ENCODE results near the gene GTF2A1. TPM values are rescaled to one million over a fixed set of nuclear protein-coding genes. Genes with fewer than 3 reads are reported as not detected.
A peak's percentile ranks its signal among the peaks of the same experiment; 100 is the strongest.
"Not testable (repeated sequence)": the region's sequence is repeated elsewhere in the genome, so short reads cannot be mapped to it uniquely, and the experiment has no call there.

The GTF2A1 gene
- total RNA-seq, 4 donors from 2014 or later = 27.7 to 50.0 (median 35.6) TPM

DNA sequence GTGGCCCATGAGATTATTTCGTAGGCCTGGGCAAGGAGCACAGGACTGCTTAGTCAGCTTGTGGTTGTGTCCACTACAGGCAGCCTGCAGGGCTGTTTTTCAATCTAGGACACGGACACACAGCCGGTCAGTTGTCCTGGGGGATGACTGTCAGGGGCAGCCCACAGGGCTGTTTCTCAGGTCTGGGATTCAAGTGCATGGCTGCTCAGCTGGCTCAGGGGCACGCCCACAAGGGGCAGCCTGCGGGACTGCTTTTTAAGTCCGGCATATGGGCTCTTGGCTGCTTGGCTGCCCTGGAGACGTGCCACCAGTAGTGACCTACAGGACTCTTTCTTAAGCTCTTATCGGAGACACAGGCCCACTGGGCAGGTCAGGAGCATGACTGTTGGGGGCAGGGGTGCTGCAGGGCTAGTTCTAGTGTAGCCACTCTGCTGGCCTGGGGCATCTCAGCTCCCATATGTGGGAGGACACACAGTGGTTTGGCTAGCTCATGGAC is 26.6 kb upstream of the GTF2A1 start:
- Histone ChIP-seq H3K27me3 (no peaks in the 10 kb centered on the region), H3K4me3 (no peak overlapping the region), H3K4me1 (peaks cover 15% of the 10 kb centered on the region), H3K9me3 (no peaks in the 10 kb centered on the region), H3K36me3 (no peaks in the 10 kb centered on the region), H3K27ac (peak overlapping the region; percentile 51)
- DNase-seq (ENCODE audit: low spot score in 2 of 2) = no peak
- TF ChIP-seq POLR2AphosphoS5 (IDR thresholded peaks at IDR 0.05) (no peak), POLR2A (IDR thresholded peaks at IDR 0.05) (no peak), EP300 (IDR thresholded peaks at IDR 0.05) (no peak), CTCF (IDR thresholded peaks at IDR 0.05) (no peak)
- no CpG with 5 or more reads among the region's 8 CpGs for WGBS

GRCh38 chr14:81246461-81247270 is 25.9 kb upstream of the GTF2A1 start:
- no peaks in the 10 kb centered on the region for H3K9me3 ChIP-seq
- H3K4me1 ChIP-seq = peaks cover 15% of the 10 kb centered on the region
- WGBS = 68% methylated on average over 16 of the region's 19 CpGs
- no peaks in the 10 kb centered on the region for H3K36me3 ChIP-seq
- H3K27ac ChIP-seq = peak overlapping the region; percentile 72
- no peaks in the 10 kb centered on the region for H3K27me3 ChIP-seq
- no peak for TF ChIP-seq CTCF (IDR thresholded peaks at IDR 0.05)
- no peak for TF ChIP-seq POLR2A (IDR thresholded peaks at IDR 0.05)
- no peak for TF ChIP-seq EP300 (IDR thresholded peaks at IDR 0.05)
- TF ChIP-seq POLR2AphosphoS5 (IDR thresholded peaks at IDR 0.05) = no peak
- no peak overlapping the region for H3K4me3 ChIP-seq
- DNase-seq (ENCODE audit: low spot score in 2 of 2) = no peak

GRCh38 chr14:81245771-81246170 is 25.0 kb upstream of the GTF2A1 start:
- DNase-seq (ENCODE audit: low spot score in 2 of 2) = no peak
- H3K4me1 ChIP-seq = peaks cover 15% of the 10 kb centered on the region
- H3K9me3 ChIP-seq = no peaks in the 10 kb centered on the region
- H3K27ac ChIP-seq = peak overlapping the region; percentile 72
- H3K27me3 ChIP-seq = no peaks in the 10 kb centered on the region
- no peak for TF ChIP-seq CTCF (IDR thresholded peaks at IDR 0.05)
- TF ChIP-seq POLR2A (IDR thresholded peaks at IDR 0.05) = no peak
- TF ChIP-seq POLR2AphosphoS5 (IDR thresholded peaks at IDR 0.05) = no peak
- TF ChIP-seq EP300 (IDR thresholded peaks at IDR 0.05) = no peak
- no peak overlapping the region for H3K4me3 ChIP-seq
- WGBS = 32% methylated on average over 1 of the region's 1 CpG
- no peaks in the 10 kb centered on the region for H3K36me3 ChIP-seq

DNA sequence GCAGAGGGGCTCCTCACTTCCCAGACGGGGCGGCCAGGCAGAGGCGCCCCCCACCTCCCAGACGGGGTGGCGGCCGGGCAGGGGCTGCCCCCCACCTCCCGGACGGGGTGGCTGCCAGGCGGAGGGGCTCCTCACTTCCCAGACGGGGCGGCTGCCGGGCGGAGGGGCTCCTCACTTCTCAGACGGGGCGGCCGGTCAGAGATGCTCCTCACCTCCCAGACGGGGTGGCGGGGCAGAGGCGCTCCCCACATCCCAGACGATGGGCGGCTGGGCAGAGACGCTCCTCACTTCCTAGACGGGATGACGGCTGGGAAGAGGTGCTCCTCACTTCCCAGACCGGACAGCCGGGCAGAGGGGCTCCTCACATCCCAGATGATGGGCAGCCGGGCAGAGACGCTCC is 23.7 kb upstream of the GTF2A1 start:
- DNase-seq (ENCODE audit: low spot score in 2 of 2); H3K36me3 ChIP-seq; H3K27me3 ChIP-seq; H3K27ac ChIP-seq; H3K9me3 ChIP-seq; H3K4me3 ChIP-seq: not testable (repeated sequence)
- 98% methylated on average over 8 of the region's 28 CpGs for WGBS
- peaks cover 15% of the 10 kb centered on the region for H3K4me1 ChIP-seq

DNA sequence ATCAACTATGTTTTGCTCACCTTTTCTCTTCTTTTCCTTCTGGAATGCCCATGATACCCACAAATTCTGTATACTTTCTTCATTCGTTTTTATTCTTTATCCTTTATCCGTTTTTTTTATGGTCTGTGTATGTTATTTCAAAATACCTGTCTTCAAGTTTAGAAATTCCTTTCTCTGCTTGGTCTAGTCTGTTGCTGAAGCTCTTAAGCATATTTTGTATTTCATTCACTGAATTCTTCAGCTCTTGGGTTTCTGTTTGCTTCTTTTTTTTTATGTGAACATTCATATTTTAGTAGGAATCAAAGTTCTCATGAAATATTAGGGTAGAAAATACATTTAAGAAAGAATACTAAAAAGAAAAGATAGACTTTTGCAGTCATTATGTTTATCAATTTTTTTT is 22.7 kb upstream of the GTF2A1 start:
- whole genome bisulfite sequencing = 98% methylated on average over 2 of the region's 2 CpGs
- Histone ChIP-seq H3K4me3 (no peak overlapping the region), H3K9me3 (no peaks in the 10 kb centered on the region), H3K27ac (no peak overlapping the region), H3K4me1 (peaks cover 15% of the 10 kb centered on the region), H3K27me3 (no peaks in the 10 kb centered on the region), H3K36me3 (no peaks in the 10 kb centered on the region)
- no peak for TF ChIP-seq POLR2A (IDR thresholded peaks at IDR 0.05)
- TF ChIP-seq EP300 (IDR thresholded peaks at IDR 0.05) = no peak
- TF ChIP-seq CTCF (IDR thresholded peaks at IDR 0.05) = no peak
- TF ChIP-seq POLR2AphosphoS5 (IDR thresholded peaks at IDR 0.05) = no peak
- DNase-seq (ENCODE audit: low spot score in 2 of 2) = no peak

DNA sequence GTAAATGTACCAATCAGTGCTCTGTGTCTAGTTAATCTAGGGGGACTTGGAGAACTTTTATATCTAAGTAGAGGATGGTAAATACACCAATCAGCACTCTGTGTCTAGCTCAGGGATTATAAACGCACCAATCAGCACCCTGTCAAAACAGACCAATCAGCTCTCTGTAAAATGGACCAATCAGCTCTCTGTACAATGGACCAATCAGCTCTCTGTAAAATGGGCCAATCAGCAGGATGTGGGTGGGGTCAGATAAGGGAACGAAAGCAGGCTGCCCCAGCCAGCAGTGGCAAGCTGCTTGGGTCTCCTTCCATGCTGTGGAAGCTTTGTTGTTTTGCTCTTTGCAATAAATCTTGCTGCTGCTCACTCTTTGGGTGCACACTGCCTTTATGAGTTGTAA is 16.1 kb upstream of the GTF2A1 start:
- WGBS = 75% methylated on average over 2 of the region's 2 CpGs
- not testable (repeated sequence) for H3K36me3 ChIP-seq; DNase-seq (ENCODE audit: low spot score in 2 of 2)

More for the DNA sequence above, 16.1 kb upstream of the GTF2A1 start:
- not testable (repeated sequence) for H3K27me3 ChIP-seq, H3K4me3 ChIP-seq, H3K4me1 ChIP-seq, H3K9me3 ChIP-seq, H3K27ac ChIP-seq
